Ovary (tissue), 9 donors: Measurements from ENCODE around the gene DTYMK. TPM values are rescaled to one million over a fixed set of nuclear protein-coding genes. Genes with fewer than 3 reads are reported as not detected.

Source experiments
- DNase-seq, 5 donors: peaks; one replicate each; pipeline ENCODE4 v3.0.0-alpha.2; 2019 to 2020
- H3K27ac ChIP-seq, 2 donors: fragments of 200-600 bp; one replicate each; pipeline versions ENCODE4 v1.5.1 to v1.8.0; 2019 to 2022
- H3K27me3 ChIP-seq: fragments of 200-600 bp; one replicate; pipeline ENCODE4 v1.8.0; 2022
- H3K36me3 ChIP-seq: fragments of 200-600 bp; sonication (generic); one replicate; pipeline ENCODE4 v1.5.1; 2019
- H3K4me1 ChIP-seq: one replicate; pipeline ENCODE4 v1.8.1; 2013; ENCODE audit warnings: mild to moderate bottlenecking, moderate library complexity; ENCODE audit not compliant: insufficient read depth
- H3K4me3 ChIP-seq: fragments of 200-600 bp; sonication (generic); one replicate; pipeline ENCODE4 v1.5.1; 2017
- H3K9me3 ChIP-seq, 2 donors: fragments of 200-600 bp in 1 of 2; sonication (generic) in 1 of 2; one replicate each; pipeline versions ENCODE4 v1.5.1 to v1.8.1; 2013 to 2019; ENCODE audit warnings: mild to moderate bottlenecking in 1 of 2, moderate library complexity in 1 of 2
- CTCF ChIP-seq, 3 donors: fragments of 450-650 bp in 2 of 3; fragments of 200-600 bp in 1 of 3; IDR thresholded peaks; one replicate each; pipeline versions ENCODE4 v1.5.1 to v1.8.0; 2016 to 2022; ENCODE audit warnings: antibody characterized with exemption in 3 of 3, mild to moderate bottlenecking in 1 of 3
- EP300 ChIP-seq: sonication (generic); formaldehyde crosslinking; IDR thresholded peaks from one replicate; pipeline ENCODE4 v1.6.1; 2017; ENCODE audit warnings: antibody characterized with exemption
- POLR2A ChIP-seq: fragments of 450-650 bp; IDR thresholded peaks from one replicate; pipeline ENCODE4 v1.6.1; 2017; ENCODE audit warnings: antibody characterized with exemption, mild to moderate bottlenecking, moderate library complexity
- WGBS, 3 donors: extraction: QIAGEN DNeasy Blood & Tissue Kit in 1 of 3; methylation state at CpG; one replicate each; pipeline versions ENCODE4 v1.1.5 to v1.1.7; 2013 to 2017; 5-methylcytosine and 5-hydroxymethylcytosine counted together
- intact Hi-C, 4 donors: fragments of 100-400 bp; cut with DNase I; formaldehyde crosslinking; loops; one replicate each; pipeline versions ENCODE4 v1.11.0 to v1.15.1; 2022 to 2023
- polyA plus RNA-seq, 2 donors: library from polyadenylated mRNA; stranded (reverse); fragments of 200-250 nt in 1 of 2; fragments of 350-450 nt in 1 of 2; fragmentation: Illumina TruSeq in 1 of 2; extraction: RNeasy Lipid Tissue Mini Kit (QIAGEN cat#74804) in 1 of 2; gene quantifications; one replicate each; pipeline ENCODE4 v1.2.3, GENCODE V29; 2013 to 2014
- total RNA-seq, 7 donors: library from RNA; depleted of rRNA in 2 of 7; stranded (reverse); fragments of >200 nt in 2 of 7; fragmentation: NEBNext Ultra II Directional in 3 of 7; extraction: Animal tissue kit (Norgen Biotek cat#: 25700) in 3 of 7; gene quantifications; one replicate each; pipeline versions ENCODE4 v1.1.0 to v1.2.4, GENCODE V29; 2016 to 2023
- donor health status: DM: no; HTN: no; CAD: no; lungs with moderate emphysema.
- donor health status: DM: no; HTN: no; CAD: no.
- donor health status: Bipolar disorder and iron deficiency.
- donor health status: DM: yes; HTN: yes; CAD: no.
- donor health status: DM: no; HTN: no; CAD: no.
- donor health status: DM: yes; HTN: yes; CAD: no.

DTYMK gene
- total and polyA plus RNA-seq, 9 donors = 3.7 to 17.9 (median 12.5) TPM

- no peak for TF ChIP-seq EP300
- no peak for TF ChIP-seq CTCF (IDR thresholded peaks at IDR 0.05)
- TF ChIP-seq POLR2A = no peak
- no peak overlapping the region for H3K27ac ChIP-seq
- H3K9me3 ChIP-seq = no peaks in the 10 kb centered on the region
- 91 to 93% (median 92%) methylated on average over 6 of the region's 6 CpGs for WGBS, 3 donors
- H3K4me1 ChIP-seq = no peaks in the 10 kb centered on the region
- H3K36me3 ChIP-seq = no peaks in the 10 kb centered on the region
- intact Hi-C loops = no loop called here
- H3K27me3 ChIP-seq = no peaks in the 10 kb centered on the region
- DNase-seq = no peak
- H3K4me3 ChIP-seq = no peak overlapping the region
These were observed 38.2 kb downstream of the DTYMK start for GRCh38 chr2:241648453-241648852.

DNA sequence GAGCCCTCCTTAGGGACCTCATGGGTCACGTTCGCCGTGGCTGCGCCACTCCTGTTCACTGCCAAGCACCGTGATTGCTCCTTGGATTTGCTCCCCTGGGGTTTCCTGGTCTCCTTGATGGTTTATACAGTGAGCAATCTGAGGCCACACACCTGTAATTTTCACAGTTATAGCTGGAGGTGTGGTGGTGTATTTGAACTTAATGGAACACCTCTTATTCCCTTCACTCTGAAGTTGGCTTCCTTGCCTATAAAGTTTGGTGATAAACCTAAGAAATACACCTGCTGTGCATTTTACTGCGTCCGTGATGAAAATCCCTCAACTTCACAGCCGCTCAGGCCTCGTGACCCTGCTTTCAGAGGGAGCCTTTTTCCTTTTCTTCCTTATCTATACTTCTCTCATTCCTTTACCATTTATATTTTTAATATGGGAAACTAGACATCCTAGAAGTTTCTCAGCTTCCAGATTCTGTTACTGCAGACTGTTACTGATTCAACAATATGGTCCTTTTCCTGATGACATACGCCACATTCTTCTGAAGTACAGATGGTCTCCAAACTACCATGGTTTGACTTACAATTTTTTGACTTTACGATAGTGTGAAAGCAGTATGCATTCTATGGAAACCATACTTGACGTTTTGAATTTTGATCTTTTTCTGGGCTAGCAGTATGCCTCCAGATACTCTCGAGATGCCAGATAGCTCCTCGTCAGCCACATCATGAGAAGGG lies 40.5 kb downstream of the DTYMK start:
- Histone ChIP-seq H3K4me3 (no peak overlapping the region), H3K9me3 (no peaks in the 10 kb centered on the region), H3K27me3 (no peaks in the 10 kb centered on the region), H3K27ac (no peak overlapping the region), H3K36me3 (no peaks in the 10 kb centered on the region), H3K4me1 (peaks cover 2% of the 10 kb centered on the region)
- DNase-seq = no peak
- intact Hi-C loops = no loop called here
- WGBS, 3 donors = 88 to 90% (median 89%) methylated on average over 14 of the region's 14 CpGs
- TF ChIP-seq POLR2A (no peak), EP300 (no peak), CTCF (IDR thresholded peaks at IDR 0.05) (no peak)

GRCh38 chr2:241645056-241645914 lies 41.3 kb downstream of the DTYMK start:
- intact Hi-C loops = no loop called here
- H3K4me3 ChIP-seq = no peak overlapping the region
- H3K36me3 ChIP-seq = no peaks in the 10 kb centered on the region
- H3K4me1 ChIP-seq = peaks cover 3% of the 10 kb centered on the region
- H3K9me3 ChIP-seq = no peaks in the 10 kb centered on the region
- H3K27me3 ChIP-seq = no peaks in the 10 kb centered on the region
- no peak overlapping the region for H3K27ac ChIP-seq
- no peak for DNase-seq
- no peak for TF ChIP-seq POLR2A
- no peak for TF ChIP-seq EP300
- no peak for TF ChIP-seq CTCF (IDR thresholded peaks at IDR 0.05)
- 82 to 91% (median 89%) methylated on average over 26 of the region's 26 CpGs for WGBS, 3 donors

GRCh38 chr2:241641631-241642030 lies 45.0 kb downstream of the DTYMK start:
- Histone ChIP-seq H3K36me3 (no peaks in the 10 kb centered on the region), H3K4me1 (peaks cover 10% of the 10 kb centered on the region), H3K27me3 (no peaks in the 10 kb centered on the region), H3K9me3 (no peaks in the 10 kb centered on the region), H3K4me3 (no peak overlapping the region), H3K27ac (no peak overlapping the region)
- intact Hi-C loops = no loop called here
- DNase-seq = no peak
- no peak for TF ChIP-seq CTCF (IDR thresholded peaks at IDR 0.05)
- TF ChIP-seq EP300 = no peak
- TF ChIP-seq POLR2A = no peak
- WGBS, 3 donors = 45 to 73% (median 68%) methylated on average over 2 of the region's 2 CpGs
